HTR-8/SVneo (cell line): Measurements from ENCODE around the gene AGK.
"Not testable (repeated sequence)": the region's sequence is repeated elsewhere in the genome, so short reads cannot be mapped to it uniquely, and the experiment has no call there.

Experiments
- DNase-seq: peaks from one replicate; pipeline ENCODE4 v3.0.0; 2011; ENCODE audit warnings: low spot score, mixed read lengths; ENCODE audit not compliant: insufficient read length
- FAIRE-seq: peaks from 2 replicates; lab custom pipeline; 2011; peaks lifted over from hg19 to GRCh38; lab: Jason Lieb, UNC

AGK gene

DNA sequence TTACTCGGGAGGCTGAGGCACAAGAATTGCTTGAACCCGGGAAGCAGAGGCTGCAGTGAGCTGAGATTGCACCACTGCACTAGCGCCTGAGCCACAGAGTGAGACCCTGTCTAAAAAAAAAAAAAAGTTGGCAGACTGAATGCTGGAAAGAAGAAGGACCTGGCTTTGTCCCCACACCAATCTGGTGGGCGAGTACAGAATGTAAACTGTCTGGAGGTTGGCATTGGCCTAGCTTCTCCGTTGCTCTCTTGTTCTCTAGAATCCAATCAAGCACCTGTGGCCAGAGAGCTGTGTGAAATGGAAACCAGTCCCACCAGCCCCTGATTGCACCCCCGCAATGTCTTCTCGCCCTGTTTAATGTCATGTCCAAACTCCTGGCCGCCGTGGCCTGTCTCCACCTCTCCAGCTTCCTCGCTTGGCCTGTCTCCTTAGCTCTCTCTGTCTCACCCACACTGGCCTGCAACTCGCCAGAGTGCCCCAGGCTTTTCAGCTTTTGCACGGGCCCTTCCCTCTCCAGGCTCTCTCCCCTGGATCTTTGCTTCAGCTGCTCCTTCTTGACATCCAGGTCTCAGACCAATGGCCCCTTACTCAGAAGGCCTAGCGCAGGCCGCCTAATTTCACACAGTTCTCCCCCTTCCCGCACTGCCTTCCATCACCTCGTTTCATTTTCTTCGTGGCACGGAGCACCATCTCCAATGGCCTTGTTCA lies 670 bp upstream of the AGK start:
- peak; percentile 8 for DNase-seq
- FAIRE-seq = no peak

DNA sequence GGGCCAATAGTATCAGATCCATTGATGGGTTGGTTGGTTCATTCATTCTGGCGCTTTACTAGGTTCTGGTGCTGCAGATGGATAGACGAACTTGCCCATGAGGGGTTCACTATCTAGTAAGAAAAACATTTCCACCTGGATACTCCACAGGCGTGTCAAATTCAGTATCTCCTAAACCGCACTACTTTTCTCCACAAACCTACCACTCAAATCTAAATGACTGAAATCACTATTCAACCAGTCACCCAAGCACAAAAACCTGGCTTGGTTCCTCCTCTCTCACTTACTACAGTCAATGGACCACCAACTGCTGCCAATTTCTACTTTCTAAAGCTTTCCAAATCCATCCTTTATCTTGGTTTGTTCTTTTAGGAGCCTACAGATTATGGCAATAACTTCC lies 572 bp downstream of the AGK start:
- DNase-seq = no peak

GRCh38 chr7:141557360-141557759 lies 6.2 kb downstream of the AGK start:
- no peak for DNase-seq
- FAIRE-seq = no peak

More for the DNA sequence above, 572 bp downstream of the AGK start:
- FAIRE-seq = no peak

- not testable (repeated sequence) for DNase-seq, FAIRE-seq
These were observed 6.8 kb downstream of the AGK start for GRCh38 chr7:141557831-141558531.

DNA sequence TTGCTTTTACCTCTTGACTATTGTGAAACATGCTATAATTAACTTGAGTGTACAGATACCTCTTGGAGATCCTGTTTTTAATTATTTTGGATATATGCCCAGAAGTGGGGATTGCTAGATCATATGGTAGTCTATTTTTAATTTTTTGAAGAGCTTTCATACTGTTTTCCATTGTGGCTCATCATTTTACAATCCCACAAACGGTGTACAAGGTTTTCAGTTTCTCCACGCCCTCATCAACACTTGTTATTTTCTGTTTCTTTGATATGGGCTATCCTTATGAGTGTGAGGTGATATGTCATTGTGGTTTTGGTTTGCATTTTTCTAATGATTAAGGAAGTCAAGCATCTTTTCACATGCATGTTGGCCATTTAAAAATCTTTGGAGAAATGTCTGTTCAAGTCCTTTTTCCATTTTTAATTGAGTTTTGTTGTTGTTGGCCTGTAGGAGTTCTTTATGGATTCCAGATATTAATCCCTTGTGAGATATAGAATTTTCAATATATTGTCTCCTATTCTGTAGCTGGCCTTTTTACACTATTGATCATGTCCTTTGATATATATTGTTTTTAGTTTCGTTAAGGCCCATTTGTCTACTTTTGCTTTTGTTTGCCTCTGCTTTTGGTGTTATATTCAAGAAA lies 7.5 kb downstream of the AGK start:
- DNase-seq (no peak), FAIRE-seq (no peak)

DNA sequence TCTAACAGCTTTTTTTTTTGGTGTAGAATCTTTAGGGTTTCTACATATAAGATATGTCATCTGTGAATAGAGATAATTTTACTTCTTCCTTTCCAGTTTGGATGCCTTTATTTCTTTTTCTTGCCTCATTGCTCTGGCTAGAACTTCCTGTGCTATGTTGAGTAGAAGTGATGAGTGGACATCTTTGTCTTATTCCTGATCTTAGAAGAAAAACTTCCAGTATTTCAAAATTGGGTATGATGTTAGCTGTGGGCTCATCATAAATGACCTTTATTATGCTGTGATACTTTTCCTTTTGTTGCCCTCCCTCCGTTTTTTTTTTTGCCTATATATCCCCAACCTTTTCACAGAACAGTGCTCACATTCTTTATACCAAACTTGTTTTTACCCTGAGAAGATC lies 8.8 kb downstream of the AGK start:
- no peak for FAIRE-seq

DNA sequence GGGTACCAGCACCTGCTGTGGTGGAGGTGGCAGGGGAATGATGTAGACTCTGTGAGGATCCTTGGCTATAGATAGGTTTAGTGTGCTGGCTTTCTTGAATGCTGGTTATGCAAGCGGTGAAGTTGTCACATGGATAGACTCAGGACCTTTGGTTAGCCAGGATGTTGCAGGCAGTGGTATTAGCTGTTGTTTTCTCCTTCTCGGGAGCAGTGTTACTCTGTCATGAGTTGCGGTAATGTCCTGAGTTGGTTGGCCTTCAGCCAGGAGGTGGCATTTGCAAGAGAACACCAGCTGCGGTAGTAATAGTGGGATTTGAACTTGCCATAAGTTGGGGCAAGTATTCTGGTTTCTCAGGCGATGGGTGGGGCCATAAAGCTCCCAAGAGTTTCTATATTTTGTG lies 10.8 kb downstream of the AGK start:
- FAIRE-seq = no peak
- no peak for DNase-seq

More for the DNA sequence above, 8.8 kb downstream of the AGK start:
- DNase-seq = no peak

GRCh38 chr7:141562543-141562942 lies 11.3 kb downstream of the AGK start:
- FAIRE-seq (no peak), DNase-seq (no peak)

GRCh38 chr7:141562972-141563371 lies 11.8 kb downstream of the AGK start:
- FAIRE-seq (no peak), DNase-seq (no peak)

- no peak for FAIRE-seq
- DNase-seq = no peak
These were observed 12.9 kb downstream of the AGK start for GRCh38 chr7:141563956-141564623.

- no peak for DNase-seq
- FAIRE-seq = no peak
These were observed 16.2 kb downstream of the AGK start for GRCh38 chr7:141567432-141567831.

DNA sequence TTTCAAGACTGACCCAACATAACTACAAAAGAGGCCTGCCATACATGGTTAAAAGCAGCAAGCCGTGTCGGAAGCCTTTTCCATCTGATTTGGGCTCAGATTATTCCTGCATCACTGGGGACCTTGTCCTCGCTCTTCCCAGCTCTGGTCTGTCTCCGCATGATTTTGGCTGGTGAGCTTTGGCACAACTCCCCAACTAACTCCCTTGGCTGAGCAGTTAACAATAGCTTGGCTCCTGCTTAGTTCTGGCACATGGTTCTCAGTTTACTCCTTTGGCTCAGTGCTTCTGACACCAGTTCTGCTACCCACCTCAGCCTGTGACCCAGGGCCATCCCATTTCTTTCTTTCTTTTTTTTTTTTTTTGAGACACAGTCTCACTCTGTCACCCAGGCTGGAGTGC lies 17.0 kb downstream of the AGK start:
- no peak for FAIRE-seq
- no peak for DNase-seq

DNA sequence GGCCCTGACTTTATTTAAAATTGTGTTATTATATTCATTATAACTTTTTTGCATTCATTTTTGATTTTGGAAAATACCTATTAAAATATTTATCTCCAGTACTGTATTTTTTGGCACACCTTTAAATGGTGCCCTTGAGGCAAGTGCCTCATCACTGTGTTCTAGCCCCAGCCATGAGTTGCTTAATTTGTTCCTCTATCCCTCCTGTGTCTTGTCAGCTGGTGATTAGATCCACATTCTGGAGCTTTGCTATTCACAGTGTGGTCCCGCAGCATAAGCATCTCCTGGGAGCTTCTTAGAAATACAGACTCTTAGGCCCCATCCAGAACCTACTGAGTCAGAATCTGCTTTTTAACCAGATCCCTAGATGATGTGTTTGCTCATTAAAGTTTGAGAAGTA lies 19.8 kb downstream of the AGK start:
- FAIRE-seq (no peak), DNase-seq (no peak)

DNA sequence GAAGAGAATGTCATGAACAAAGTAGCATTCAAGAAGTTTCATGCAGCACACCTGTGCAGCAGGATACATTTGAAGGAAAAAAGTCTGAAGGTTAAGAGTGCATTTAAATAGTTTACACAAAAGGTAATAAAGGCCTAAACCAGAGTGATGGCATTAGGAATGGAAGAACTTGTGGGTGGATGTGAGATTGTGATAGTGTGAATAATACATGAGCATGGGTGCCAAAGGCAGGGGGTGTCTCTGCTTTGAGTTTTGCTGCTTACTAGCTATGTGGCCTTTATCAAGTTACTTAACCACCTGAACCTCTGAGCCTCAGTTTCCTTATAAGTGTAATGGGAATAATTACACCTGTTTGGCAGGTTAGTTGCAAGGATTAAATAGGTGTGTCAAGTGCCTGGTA lies 21.0 kb downstream of the AGK start:
- DNase-seq (no peak), FAIRE-seq (no peak)

- DNase-seq = no peak
- FAIRE-seq = no peak
These were observed 22.3 kb downstream of the AGK start for GRCh38 chr7:141573511-141573910.

DNA sequence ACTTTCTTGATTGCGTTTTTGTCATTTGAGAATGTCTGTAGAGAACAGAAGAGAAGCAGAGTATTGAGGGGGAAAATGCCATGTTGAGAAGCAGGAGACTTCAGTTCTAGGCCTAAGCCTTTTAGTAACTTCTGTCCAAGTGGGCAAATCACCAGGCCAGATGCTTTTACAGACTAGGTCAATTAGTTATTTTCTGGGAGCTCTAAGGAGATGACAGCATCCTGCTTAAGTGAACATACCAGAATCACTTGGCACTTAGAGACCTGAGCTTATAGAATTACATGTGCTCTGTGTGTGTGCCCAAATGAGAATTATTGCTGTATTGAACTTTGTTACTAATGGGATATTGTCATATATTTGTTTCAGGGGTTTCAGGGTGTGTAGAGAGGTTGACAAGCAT lies 24.0 kb downstream of the AGK start:
- DNase-seq = no peak

DNA sequence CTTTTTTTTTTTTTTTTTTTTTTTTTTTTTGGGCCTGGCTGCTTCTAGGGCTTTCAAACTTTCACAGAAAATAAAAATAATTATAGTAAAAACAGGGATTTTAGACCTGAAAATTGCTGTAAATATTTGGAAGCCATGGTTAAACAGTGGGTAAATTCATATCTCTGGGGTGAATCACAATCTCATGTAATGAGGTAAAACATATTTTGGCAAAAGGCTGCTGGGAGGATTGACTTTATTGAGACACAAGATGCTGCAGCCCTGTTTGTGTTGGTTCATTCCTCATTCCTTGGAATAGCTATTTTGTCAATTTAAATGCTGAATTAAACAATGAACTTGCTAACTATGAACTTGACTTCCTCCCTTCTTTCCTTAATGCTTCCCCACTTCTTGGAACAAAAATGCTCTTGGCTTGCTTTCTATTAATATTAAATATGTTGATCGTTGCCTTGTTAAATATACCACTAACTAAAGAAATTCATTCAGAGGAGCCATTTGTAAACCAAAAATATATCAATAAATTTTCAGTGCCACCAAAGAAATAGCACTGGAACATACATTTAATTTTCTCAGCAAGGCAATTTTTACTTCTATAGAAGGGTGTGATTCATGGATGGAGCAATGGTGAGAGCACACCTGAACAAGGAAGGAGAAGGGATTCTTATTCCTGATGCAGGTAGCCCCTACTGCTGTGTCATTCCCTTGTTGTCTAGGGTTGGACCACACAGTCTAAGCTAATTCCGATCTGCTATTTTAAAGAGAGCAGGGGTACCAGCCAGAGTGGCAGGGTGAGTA lies 24.6 kb downstream of the AGK start:
- DNase-seq (no peak), FAIRE-seq (no peak)

More for the DNA sequence above, 24.0 kb downstream of the AGK start:
- no peak for FAIRE-seq

- no peak for FAIRE-seq
- DNase-seq = no peak
These were observed 26.0 kb downstream of the AGK start for GRCh38 chr7:141577043-141577839.

DNA sequence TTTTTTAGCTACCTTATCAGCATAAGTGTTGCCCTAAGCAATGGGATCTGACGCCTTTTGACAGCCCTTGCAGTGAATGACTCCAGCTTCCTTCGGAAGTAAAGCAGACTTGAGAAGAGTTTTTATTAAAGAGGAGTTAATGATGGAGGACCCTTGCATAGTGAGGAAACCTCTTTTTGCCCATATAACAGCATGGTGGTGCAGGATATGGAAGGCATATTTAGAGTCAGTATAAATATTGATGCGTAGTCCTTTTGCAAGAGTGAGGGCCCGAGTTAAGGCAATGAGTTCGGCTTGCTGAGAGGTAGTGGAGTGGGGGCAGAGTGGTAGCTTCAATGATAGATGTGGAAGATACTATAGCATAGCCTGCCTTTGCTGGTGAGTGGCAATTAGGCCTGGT lies 28.7 kb downstream of the AGK start:
- not testable (repeated sequence) for DNase-seq, FAIRE-seq
